Measurements from ENCODE around the gene MROH2A.
"Not testable (repeated sequence)": the region's sequence is repeated elsewhere in the genome, so short reads cannot be mapped to it uniquely, and the experiment has no call there.

MROH2A gene

GRCh38 chr2:233750689-233751088, 27.4 kb upstream of the MROH2A start:
- H3K27me3 ChIP-seq (ENCODE audit: control insufficient read depth in 2 of 2, insufficient read depth in 2 of 2, low read length in 2 of 2); H3K27ac ChIP-seq (ENCODE audit: low read depth in 2 of 2, low read length in 2 of 2); H3K4me3 ChIP-seq (ENCODE audit: low read length in 2 of 2); H3K9ac ChIP-seq (ENCODE audit: low read depth in 1 of 2, low read length in 2 of 2); H3K9me3 ChIP-seq (ENCODE audit: control insufficient read depth in 2 of 2, low read length in 2 of 2); H3K36me3 ChIP-seq (ENCODE audit: control insufficient read depth in 2 of 2, insufficient read depth in 2 of 2, low read length in 2 of 2); H3K4me1 ChIP-seq (ENCODE audit: control insufficient read depth in 2 of 2, insufficient read depth in 2 of 2, low read length in 2 of 2): not testable (repeated sequence)

- H3K9ac ChIP-seq (ENCODE audit: low read depth in 1 of 2, low read length in 2 of 2); H3K36me3 ChIP-seq (ENCODE audit: control insufficient read depth in 2 of 2, insufficient read depth in 2 of 2, low read length in 2 of 2); H3K4me3 ChIP-seq (ENCODE audit: low read length in 2 of 2); H3K27me3 ChIP-seq (ENCODE audit: control insufficient read depth in 2 of 2, insufficient read depth in 2 of 2, low read length in 2 of 2); H3K4me1 ChIP-seq (ENCODE audit: control insufficient read depth in 2 of 2, insufficient read depth in 2 of 2, low read length in 2 of 2); H3K27ac ChIP-seq (ENCODE audit: low read depth in 2 of 2, low read length in 2 of 2); H3K9me3 ChIP-seq (ENCODE audit: control insufficient read depth in 2 of 2, low read length in 2 of 2): not testable (repeated sequence)
Observed at GRCh38 chr2:233751212-233752009, 26.7 kb upstream of the MROH2A start.

GRCh38 chr2:233754872-233755611, 23.1 kb upstream of the MROH2A start:
- Histone ChIP-seq H3K27ac (ENCODE audit: low read depth in 2 of 2, low read length in 2 of 2) (no peak overlapping the region), H3K4me1 (ENCODE audit: control insufficient read depth in 2 of 2, insufficient read depth in 2 of 2, low read length in 2 of 2) (peaks cover 7 to 24% of the 10 kb centered on the region in 2 donors)

GRCh38 chr2:233756429-233757081, 21.6 kb upstream of the MROH2A start:
- no peak overlapping the region for H3K9ac ChIP-seq (ENCODE audit: low read depth in 1 of 2, low read length in 2 of 2)
- H3K9me3 ChIP-seq (ENCODE audit: control insufficient read depth in 2 of 2, low read length in 2 of 2): no peaks in the 10 kb centered on the region
- H3K4me3 ChIP-seq (ENCODE audit: low read length in 2 of 2): no peak overlapping the region
- no peak overlapping the region for H3K27ac ChIP-seq (ENCODE audit: low read depth in 2 of 2, low read length in 2 of 2)
- peaks cover 0 to 3% of the 10 kb centered on the region in 2 donors for H3K36me3 ChIP-seq (ENCODE audit: control insufficient read depth in 2 of 2, insufficient read depth in 2 of 2, low read length in 2 of 2)
- H3K4me1 ChIP-seq (ENCODE audit: control insufficient read depth in 2 of 2, insufficient read depth in 2 of 2, low read length in 2 of 2): peaks cover 7 to 26% of the 10 kb centered on the region in 2 donors
- H3K27me3 ChIP-seq (ENCODE audit: control insufficient read depth in 2 of 2, insufficient read depth in 2 of 2, low read length in 2 of 2): no peaks in the 10 kb centered on the region

More at GRCh38 chr2:233754872-233755611, 23.1 kb upstream of the MROH2A start:
- H3K36me3 ChIP-seq (ENCODE audit: control insufficient read depth in 2 of 2, insufficient read depth in 2 of 2, low read length in 2 of 2): no peaks in the 10 kb centered on the region
- no peak overlapping the region for H3K9ac ChIP-seq (ENCODE audit: low read depth in 1 of 2, low read length in 2 of 2)
- no peak overlapping the region for H3K4me3 ChIP-seq (ENCODE audit: low read length in 2 of 2)
- H3K9me3 ChIP-seq (ENCODE audit: control insufficient read depth in 2 of 2, low read length in 2 of 2): peaks cover 0 to 2% of the 10 kb centered on the region in 2 donors
- H3K27me3 ChIP-seq (ENCODE audit: control insufficient read depth in 2 of 2, insufficient read depth in 2 of 2, low read length in 2 of 2): no peaks in the 10 kb centered on the region

DNA sequence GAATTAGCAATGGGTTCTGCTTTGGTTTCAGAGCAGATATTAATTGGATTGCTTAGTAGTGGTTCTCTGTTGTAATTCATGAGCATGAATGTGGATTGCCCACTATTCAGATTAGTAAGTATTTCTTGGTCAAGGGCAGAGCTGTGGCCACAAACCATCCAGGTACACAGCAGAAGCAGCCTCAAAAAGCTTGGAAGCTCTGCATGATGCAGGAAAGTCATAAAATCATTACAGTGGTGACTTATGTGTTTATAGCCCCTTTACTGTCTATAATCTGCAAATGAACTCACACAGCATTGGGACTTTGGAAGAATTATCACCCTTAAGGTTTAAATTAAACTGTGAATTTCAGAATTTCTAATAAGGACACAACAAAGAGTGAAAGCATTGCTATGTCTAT, 20.0 kb upstream of the MROH2A start:
- no peaks in the 10 kb centered on the region for H3K9me3 ChIP-seq (ENCODE audit: control insufficient read depth in 2 of 2, low read length in 2 of 2)
- no peaks in the 10 kb centered on the region for H3K27me3 ChIP-seq (ENCODE audit: control insufficient read depth in 2 of 2, insufficient read depth in 2 of 2, low read length in 2 of 2)
- peaks cover 0 to 3% of the 10 kb centered on the region in 2 donors for H3K36me3 ChIP-seq (ENCODE audit: control insufficient read depth in 2 of 2, insufficient read depth in 2 of 2, low read length in 2 of 2)
- no peak overlapping the region for H3K4me3 ChIP-seq (ENCODE audit: low read length in 2 of 2)
- H3K27ac ChIP-seq (ENCODE audit: low read depth in 2 of 2, low read length in 2 of 2): no peak overlapping the region
- H3K9ac ChIP-seq (ENCODE audit: low read depth in 1 of 2, low read length in 2 of 2): no peak overlapping the region
- H3K4me1 ChIP-seq (ENCODE audit: control insufficient read depth in 2 of 2, insufficient read depth in 2 of 2, low read length in 2 of 2): peaks cover 7 to 28% of the 10 kb centered on the region in 2 donors

DNA sequence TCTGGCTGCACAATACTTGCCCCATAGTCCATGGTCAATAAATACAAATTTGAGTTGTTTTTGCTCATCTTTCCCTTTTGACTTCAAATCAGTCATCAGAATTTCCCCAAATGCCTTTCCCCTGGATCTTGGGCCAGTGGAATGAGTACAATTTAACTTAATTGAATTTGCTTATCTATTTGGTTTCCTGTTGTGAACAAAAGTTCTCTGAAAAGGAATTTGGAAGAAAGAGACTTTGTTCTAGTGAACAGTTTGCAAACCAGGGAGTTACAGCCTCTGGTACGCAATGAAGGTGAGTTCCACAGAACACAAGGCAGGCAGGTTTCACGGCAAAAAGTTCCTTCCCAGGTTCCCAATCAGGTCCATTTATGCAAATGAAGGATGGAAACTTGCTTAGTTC, 19.3 kb upstream of the MROH2A start:
- Histone ChIP-seq H3K27me3 (ENCODE audit: control insufficient read depth in 2 of 2, insufficient read depth in 2 of 2, low read length in 2 of 2) (no peaks in the 10 kb centered on the region), H3K4me3 (ENCODE audit: low read length in 2 of 2) (no peak overlapping the region), H3K9me3 (ENCODE audit: control insufficient read depth in 2 of 2, low read length in 2 of 2) (no peaks in the 10 kb centered on the region), H3K36me3 (ENCODE audit: control insufficient read depth in 2 of 2, insufficient read depth in 2 of 2, low read length in 2 of 2) (peaks cover 0 to 3% of the 10 kb centered on the region in 2 donors), H3K27ac (ENCODE audit: low read depth in 2 of 2, low read length in 2 of 2) (no peak overlapping the region), H3K4me1 (ENCODE audit: control insufficient read depth in 2 of 2, insufficient read depth in 2 of 2, low read length in 2 of 2) (peaks cover 7 to 33% of the 10 kb centered on the region in 2 donors), H3K9ac (ENCODE audit: low read depth in 1 of 2, low read length in 2 of 2) (no peak overlapping the region)

GRCh38 chr2:233760043-233760442, 18.1 kb upstream of the MROH2A start, which contains the start of gene UGT1A1:
Gene UGT1A1, plus strand, starts transcription at chr2:233760270. Its CDS starts 18 bp downstream, at chr2:233760288.
- peaks cover 0 to 3% of the 10 kb centered on the region in 2 donors for H3K36me3 ChIP-seq (ENCODE audit: control insufficient read depth in 2 of 2, insufficient read depth in 2 of 2, low read length in 2 of 2)
- no peaks in the 10 kb centered on the region for H3K9me3 ChIP-seq (ENCODE audit: control insufficient read depth in 2 of 2, low read length in 2 of 2)
- H3K27ac ChIP-seq (ENCODE audit: low read depth in 2 of 2, low read length in 2 of 2): no peak within 1 kb of the TSS
- no peaks in the 10 kb centered on the region for H3K27me3 ChIP-seq (ENCODE audit: control insufficient read depth in 2 of 2, insufficient read depth in 2 of 2, low read length in 2 of 2)
- H3K9ac ChIP-seq (ENCODE audit: low read depth in 1 of 2, low read length in 2 of 2): no peak within 1 kb of the TSS
- H3K4me3 ChIP-seq (ENCODE audit: low read length in 2 of 2): no peak within 1 kb of the TSS
- H3K4me1 ChIP-seq (ENCODE audit: control insufficient read depth in 2 of 2, insufficient read depth in 2 of 2, low read length in 2 of 2): peaks cover 10 to 35% of the 10 kb centered on the region in 2 donors

- no peak overlapping the region for H3K27ac ChIP-seq (ENCODE audit: low read depth in 2 of 2, low read length in 2 of 2)
- H3K9ac ChIP-seq (ENCODE audit: low read depth in 1 of 2, low read length in 2 of 2): no peak overlapping the region
- peaks cover 10 to 35% of the 10 kb centered on the region in 2 donors for H3K4me1 ChIP-seq (ENCODE audit: control insufficient read depth in 2 of 2, insufficient read depth in 2 of 2, low read length in 2 of 2)
Observed at GRCh38 chr2:233761040-233761769, 16.9 kb upstream of the MROH2A start.

GRCh38 chr2:233764264-233764663, 13.9 kb upstream of the MROH2A start:
- H3K27me3 ChIP-seq (ENCODE audit: control insufficient read depth in 2 of 2, insufficient read depth in 2 of 2, low read length in 2 of 2): no peaks in the 10 kb centered on the region
- peaks cover 4 to 11% of the 10 kb centered on the region in 2 donors for H3K36me3 ChIP-seq (ENCODE audit: control insufficient read depth in 2 of 2, insufficient read depth in 2 of 2, low read length in 2 of 2)
- peaks cover 4 to 11% of the 10 kb centered on the region in 2 donors for H3K4me1 ChIP-seq (ENCODE audit: control insufficient read depth in 2 of 2, insufficient read depth in 2 of 2, low read length in 2 of 2)
- peak overlapping the region; percentile 26 to 65 for H3K27ac ChIP-seq (ENCODE audit: low read depth in 2 of 2, low read length in 2 of 2)
- H3K9me3 ChIP-seq (ENCODE audit: control insufficient read depth in 2 of 2, low read length in 2 of 2): no peaks in the 10 kb centered on the region
- H3K9ac ChIP-seq (ENCODE audit: low read depth in 1 of 2, low read length in 2 of 2): no peak overlapping the region
- H3K4me3 ChIP-seq (ENCODE audit: low read length in 2 of 2): no peak overlapping the region

More at GRCh38 chr2:233761040-233761769, 16.9 kb upstream of the MROH2A start:
- Histone ChIP-seq H3K9me3 (ENCODE audit: control insufficient read depth in 2 of 2, low read length in 2 of 2) (no peaks in the 10 kb centered on the region), H3K36me3 (ENCODE audit: control insufficient read depth in 2 of 2, insufficient read depth in 2 of 2, low read length in 2 of 2) (peaks cover 0 to 3% of the 10 kb centered on the region in 2 donors), H3K27me3 (ENCODE audit: control insufficient read depth in 2 of 2, insufficient read depth in 2 of 2, low read length in 2 of 2) (no peaks in the 10 kb centered on the region), H3K4me3 (ENCODE audit: low read length in 2 of 2) (no peak overlapping the region)
